GM21529 (cell line): ENCODE measurements around the gene CAMK2A.

Experiments
- ATAC-seq: cut with Tn5 transposase; IDR thresholded peaks from one replicate; pipeline ENCODE4 v1.9.1; 2021; ENCODE audit not compliant: unreplicated experiment

CAMK2A gene

GRCh38 chr5:150289551-150290390 is at the start of gene CAMK2A:
CAMK2A (minus strand) TSS chr5:150289773; CDS start chr5:150289625, 148 bp downstream.
- ATAC-seq = no peak

- ATAC-seq = no peak
Observed at GRCh38 chr5:150339165-150339564, 49.6 kb upstream of the CAMK2A start.

GRCh38 chr5:150338546-150338945 is 49.0 kb upstream of the CAMK2A start:
- no peak for ATAC-seq

GRCh38 chr5:150335778-150336177 is 46.2 kb upstream of the CAMK2A start:
- no peak for ATAC-seq

- ATAC-seq = no peak
Observed at GRCh38 chr5:150333400-150333799, 43.8 kb upstream of the CAMK2A start.

GRCh38 chr5:150329881-150330876 is 40.6 kb upstream of the CAMK2A start:
- ATAC-seq = no peak

- no peak for ATAC-seq
Observed at GRCh38 chr5:150329038-150329437, 39.5 kb upstream of the CAMK2A start.

- ATAC-seq = no peak
Observed at GRCh38 chr5:150328515-150328914, 38.9 kb upstream of the CAMK2A start.

GRCh38 chr5:150327139-150327538 is 37.6 kb upstream of the CAMK2A start:
- ATAC-seq = no peak

- ATAC-seq = no peak
Observed at GRCh38 chr5:150326707-150327106, 37.1 kb upstream of the CAMK2A start.

GRCh38 chr5:150325426-150325825 is 35.9 kb upstream of the CAMK2A start:
- no peak for ATAC-seq

- no peak for ATAC-seq
Observed at GRCh38 chr5:150323819-150324218, 34.2 kb upstream of the CAMK2A start.

GRCh38 chr5:150323092-150323491 is 33.5 kb upstream of the CAMK2A start:
- no peak for ATAC-seq

- no peak for ATAC-seq
Observed at GRCh38 chr5:150322202-150322601, 32.6 kb upstream of the CAMK2A start.

GRCh38 chr5:150321784-150322183 is 32.2 kb upstream of the CAMK2A start:
- no peak for ATAC-seq

GRCh38 chr5:150321211-150321610 is 31.6 kb upstream of the CAMK2A start:
- ATAC-seq = no peak

GRCh38 chr5:150320044-150320613 is 30.6 kb upstream of the CAMK2A start:
- ATAC-seq = no peak

GRCh38 chr5:150319484-150319790 is 29.9 kb upstream of the CAMK2A start:
- ATAC-seq = no peak

- no peak for ATAC-seq
Observed at GRCh38 chr5:150318613-150319483, 29.3 kb upstream of the CAMK2A start.
